Neural progenitor cell (in vitro differentiated cells): ENCODE results near the gene HMCN1.

Experiments used
- EZH2 ChIP-seq: fragments of 200-600 bp; sonication (generic); IDR thresholded peaks from 2 replicates; pipeline ENCODE4 v1.6.1; 2017; ENCODE audit warnings: antibody characterized with exemption, mild to moderate bottlenecking, moderate library complexity
- EZH2phosphoT487 ChIP-seq: fragments of 200-600 bp; sonication (generic); IDR thresholded peaks from 2 replicates; pipeline ENCODE4 v1.6.1; 2017; ENCODE audit warnings: antibody characterized with exemption
- TF ChIP-seq, protein P1 (sequence below): fragments of 200-600 bp; sonication (generic); IDR thresholded peaks from 2 replicates; pipeline ENCODE4 v1.5.1; 2017; ENCODE audit warnings: antibody characterized with exemption, mild to moderate bottlenecking

DNA sequence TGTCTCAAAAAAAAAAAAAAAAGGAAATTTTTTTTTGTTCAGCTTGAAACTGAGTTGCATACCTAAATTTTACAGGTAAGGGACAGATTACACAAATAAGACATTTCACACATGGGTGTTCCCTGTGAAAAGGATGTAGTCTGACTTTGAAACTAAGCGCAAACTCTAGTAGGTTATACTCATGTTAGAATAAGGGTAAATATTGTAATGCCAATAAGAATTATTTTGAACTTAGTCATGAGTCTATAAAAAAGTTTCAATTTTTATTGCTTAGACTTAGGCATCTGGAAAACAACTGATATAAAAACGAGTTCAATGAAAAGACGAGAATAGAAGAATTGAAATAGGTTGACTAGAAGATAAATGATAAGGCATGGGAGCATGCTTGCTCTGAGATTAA is 122.3 kb downstream of the HMCN1 start:
- TF ChIP-seq, protein P1, sequence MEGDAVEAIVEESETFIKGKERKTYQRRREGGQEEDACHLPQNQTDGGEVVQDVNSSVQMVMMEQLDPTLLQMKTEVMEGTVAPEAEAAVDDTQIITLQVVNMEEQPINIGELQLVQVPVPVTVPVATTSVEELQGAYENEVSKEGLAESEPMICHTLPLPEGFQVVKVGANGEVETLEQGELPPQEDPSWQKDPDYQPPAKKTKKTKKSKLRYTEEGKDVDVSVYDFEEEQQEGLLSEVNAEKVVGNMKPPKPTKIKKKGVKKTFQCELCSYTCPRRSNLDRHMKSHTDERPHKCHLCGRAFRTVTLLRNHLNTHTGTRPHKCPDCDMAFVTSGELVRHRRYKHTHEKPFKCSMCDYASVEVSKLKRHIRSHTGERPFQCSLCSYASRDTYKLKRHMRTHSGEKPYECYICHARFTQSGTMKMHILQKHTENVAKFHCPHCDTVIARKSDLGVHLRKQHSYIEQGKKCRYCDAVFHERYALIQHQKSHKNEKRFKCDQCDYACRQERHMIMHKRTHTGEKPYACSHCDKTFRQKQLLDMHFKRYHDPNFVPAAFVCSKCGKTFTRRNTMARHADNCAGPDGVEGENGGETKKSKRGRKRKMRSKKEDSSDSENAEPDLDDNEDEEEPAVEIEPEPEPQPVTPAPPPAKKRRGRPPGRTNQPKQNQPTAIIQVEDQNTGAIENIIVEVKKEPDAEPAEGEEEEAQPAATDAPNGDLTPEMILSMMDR = no peak
- no peak for TF ChIP-seq EZH2phosphoT487
- no peak for TF ChIP-seq EZH2
